Measurements from ENCODE around the gene TMEM135. TPM values are rescaled to one million over a fixed set of nuclear protein-coding genes. Genes with fewer than 3 reads are reported as not detected.

TMEM135 gene
- total RNA-seq, 4 donors from 2014 or later = 17.2 to 69.6 (median 33.0) TPM

- intact Hi-C loops (cut with DNase I) = no loop called here
- no peaks in the 10 kb centered on the region for H3K9me3 ChIP-seq
- H3K27me3 ChIP-seq = no peaks in the 10 kb centered on the region
- H3K36me3 ChIP-seq = no peaks in the 10 kb centered on the region
- no peak overlapping the region for H3K27ac ChIP-seq
- TF ChIP-seq CTCF (IDR thresholded peaks at IDR 0.05) (no peak), POLR2A (IDR thresholded peaks at IDR 0.05) (no peak)
- no peak for DNase-seq
- WGBS, 2 donors = 73 to 84% methylated on average over 1 of the region's 1 CpG
- no peaks in the 10 kb centered on the region for H3K4me1 ChIP-seq
- no peak overlapping the region for H3K4me3 ChIP-seq (replicated peaks in 1 of 3)
Measured at GRCh38 chr11:87259736-87260135, 222.0 kb downstream of the TMEM135 start.

GRCh38 chr11:87260811-87261210, 223.1 kb downstream of the TMEM135 start:
- intact Hi-C loops (cut with DNase I) = no loop called here
- Histone ChIP-seq H3K27ac (no peak overlapping the region), H3K36me3 (no peaks in the 10 kb centered on the region), H3K9me3 (no peaks in the 10 kb centered on the region), H3K4me3 (replicated peaks in 1 of 3) (no peak overlapping the region), H3K27me3 (no peaks in the 10 kb centered on the region), H3K4me1 (no peaks in the 10 kb centered on the region)
- TF ChIP-seq POLR2A (IDR thresholded peaks at IDR 0.05) (no peak), CTCF (IDR thresholded peaks at IDR 0.05) (no peak)
- no peak for DNase-seq
- WGBS, 2 donors = 58 to 64% methylated on average over 3 of the region's 3 CpGs

DNA sequence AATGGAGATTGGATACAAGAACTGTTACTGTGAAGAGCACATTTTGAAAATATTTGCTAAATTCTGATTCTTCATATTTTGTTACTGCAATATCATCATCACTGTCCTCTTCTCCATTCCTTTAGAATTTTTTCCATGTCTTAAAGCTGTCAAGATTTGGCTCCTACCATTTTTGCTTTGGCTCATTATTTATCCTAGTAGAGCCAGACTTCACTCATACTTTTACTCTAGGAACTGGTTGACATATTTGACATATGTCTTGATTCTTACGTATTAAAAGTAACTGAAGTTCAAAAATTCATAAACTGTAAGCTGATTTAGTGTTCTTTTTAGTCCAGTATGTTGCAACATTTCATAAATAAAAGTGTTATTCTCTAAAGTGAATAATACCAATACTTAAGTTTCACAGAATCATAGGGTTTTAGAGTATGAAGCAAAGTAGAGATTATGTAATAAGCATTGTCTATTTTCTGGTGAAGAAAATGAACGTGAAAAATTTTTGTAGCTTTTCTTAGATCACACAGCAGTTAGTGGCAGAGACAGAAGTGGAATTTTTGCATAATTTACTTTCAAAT, 225.6 kb downstream of the TMEM135 start:
- no peaks in the 10 kb centered on the region for H3K9me3 ChIP-seq
- H3K27ac ChIP-seq = no peak overlapping the region
- no peak for DNase-seq
- WGBS, 2 donors = 42 to 61% methylated on average over 2 of the region's 2 CpGs
- TF ChIP-seq POLR2A (IDR thresholded peaks at IDR 0.05) = no peak
- TF ChIP-seq CTCF (IDR thresholded peaks at IDR 0.05) = no peak
- H3K36me3 ChIP-seq = no peaks in the 10 kb centered on the region
- no peaks in the 10 kb centered on the region for H3K27me3 ChIP-seq
- H3K4me1 ChIP-seq = no peaks in the 10 kb centered on the region
- intact Hi-C loops (cut with DNase I) = no loop called here
- H3K4me3 ChIP-seq (replicated peaks in 1 of 3) = no peak overlapping the region

- H3K9me3 ChIP-seq = no peaks in the 10 kb centered on the region
- no peaks in the 10 kb centered on the region for H3K4me1 ChIP-seq
- no peaks in the 10 kb centered on the region for H3K27me3 ChIP-seq
- H3K36me3 ChIP-seq = no peaks in the 10 kb centered on the region
- TF ChIP-seq CTCF (IDR thresholded peaks at IDR 0.05) (no peak), POLR2A (IDR thresholded peaks at IDR 0.05) (no peak)
- no peak overlapping the region for H3K4me3 ChIP-seq (replicated peaks in 1 of 3)
- no peak for DNase-seq
- intact Hi-C loops (cut with DNase I) = no loop called here
- no peak overlapping the region for H3K27ac ChIP-seq
Measured at GRCh38 chr11:87263979-87264378, 226.2 kb downstream of the TMEM135 start.

- intact Hi-C loops (cut with DNase I) = no loop called here
- TF ChIP-seq POLR2A (IDR thresholded peaks at IDR 0.05) (no peak), CTCF (IDR thresholded peaks at IDR 0.05) (no peak)
- H3K27me3 ChIP-seq = no peaks in the 10 kb centered on the region
- H3K9me3 ChIP-seq = no peaks in the 10 kb centered on the region
- H3K27ac ChIP-seq = no peak overlapping the region
- no peaks in the 10 kb centered on the region for H3K36me3 ChIP-seq
- no peaks in the 10 kb centered on the region for H3K4me1 ChIP-seq
- H3K4me3 ChIP-seq (replicated peaks in 1 of 3) = no peak overlapping the region
- DNase-seq = no peak
Measured at GRCh38 chr11:87265132-87265531, 227.4 kb downstream of the TMEM135 start.

Measured in thyroid gland (tissue), 4 donors.